GM12864 (cell line): ENCODE measurements around the gene MAVS.

Experiments used
- DNase-seq: peaks from one replicate; pipeline ENCODE4 v3.0.0-alpha.2; 2011; ENCODE audit warnings: low read depth
- H3K4me3 ChIP-seq: 2 replicates; pipeline ENCODE4 v1.5.1; 2011; ENCODE audit warnings: mild to moderate bottlenecking, low read depth, low read length, control low read depth
- TF ChIP-seq, protein P1 (sequence below): IDR thresholded peaks from 2 replicates; pipeline ENCODE4 v1.5.1; 2011; ENCODE audit warnings: low read depth, mild to moderate bottlenecking, moderate library complexity, low read length, control low read depth, inconsistent platforms; ENCODE audit errors: missing control alignments

MAVS gene

DNA sequence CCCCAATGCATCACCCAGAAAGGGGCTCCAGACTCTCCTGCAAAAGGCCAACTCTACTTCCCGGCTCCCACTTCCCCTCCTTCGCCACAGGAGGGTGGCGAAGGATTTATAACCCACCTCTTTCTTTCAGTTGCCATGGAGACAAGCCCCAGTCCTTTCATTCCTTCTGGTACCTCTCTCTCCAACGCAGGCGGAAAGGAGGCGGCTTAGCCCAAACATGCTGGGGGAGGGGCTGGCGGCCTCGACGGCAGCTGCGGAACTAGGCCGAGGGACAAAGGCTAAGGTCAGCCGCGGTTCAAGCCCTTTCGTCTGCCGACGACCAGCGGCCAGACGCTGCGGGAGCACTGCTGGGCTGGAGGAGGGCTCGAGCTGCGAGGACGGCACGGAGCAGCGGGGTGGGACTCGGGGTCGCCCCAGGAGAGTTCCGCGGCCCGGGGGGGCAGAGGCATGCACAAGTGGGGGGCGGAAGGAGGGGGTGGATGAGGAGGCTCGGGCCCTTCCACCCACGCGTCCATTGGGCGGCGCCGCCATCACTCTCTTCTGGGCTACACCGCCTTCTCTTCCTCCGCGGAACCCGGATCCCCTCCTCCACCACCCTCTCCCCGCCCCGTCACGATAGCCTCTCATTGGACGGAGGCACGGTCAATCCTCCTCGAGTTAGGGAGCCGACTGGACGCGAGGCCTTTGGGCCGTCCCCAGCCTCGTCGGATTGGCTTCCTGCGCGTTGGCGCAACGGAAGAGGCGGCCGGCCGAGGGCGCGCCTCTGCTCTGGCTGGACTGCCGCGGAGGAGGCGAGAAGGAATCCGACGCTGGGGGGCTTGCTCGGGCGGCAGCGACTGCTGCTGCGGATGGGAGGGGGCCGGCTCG lies 42.2 kb downstream of the MAVS start, which contains the start of gene PANK2:
PANK2 (plus strand) TSS at position 766 of the 867 bp plus-strand sequence.
- peak within 1 kb of the TSS; percentile 74 for H3K4me3 ChIP-seq
- DNase-seq: peak; percentile 95
- TF ChIP-seq, protein P1, sequence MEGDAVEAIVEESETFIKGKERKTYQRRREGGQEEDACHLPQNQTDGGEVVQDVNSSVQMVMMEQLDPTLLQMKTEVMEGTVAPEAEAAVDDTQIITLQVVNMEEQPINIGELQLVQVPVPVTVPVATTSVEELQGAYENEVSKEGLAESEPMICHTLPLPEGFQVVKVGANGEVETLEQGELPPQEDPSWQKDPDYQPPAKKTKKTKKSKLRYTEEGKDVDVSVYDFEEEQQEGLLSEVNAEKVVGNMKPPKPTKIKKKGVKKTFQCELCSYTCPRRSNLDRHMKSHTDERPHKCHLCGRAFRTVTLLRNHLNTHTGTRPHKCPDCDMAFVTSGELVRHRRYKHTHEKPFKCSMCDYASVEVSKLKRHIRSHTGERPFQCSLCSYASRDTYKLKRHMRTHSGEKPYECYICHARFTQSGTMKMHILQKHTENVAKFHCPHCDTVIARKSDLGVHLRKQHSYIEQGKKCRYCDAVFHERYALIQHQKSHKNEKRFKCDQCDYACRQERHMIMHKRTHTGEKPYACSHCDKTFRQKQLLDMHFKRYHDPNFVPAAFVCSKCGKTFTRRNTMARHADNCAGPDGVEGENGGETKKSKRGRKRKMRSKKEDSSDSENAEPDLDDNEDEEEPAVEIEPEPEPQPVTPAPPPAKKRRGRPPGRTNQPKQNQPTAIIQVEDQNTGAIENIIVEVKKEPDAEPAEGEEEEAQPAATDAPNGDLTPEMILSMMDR: peak; percentile 44

- DNase-seq: no peak
- TF ChIP-seq, protein P1: no peak
- H3K4me3 ChIP-seq: peak overlapping the region; percentile 74
These were observed 43.1 kb downstream of the MAVS start for GRCh38 chr20:3889489-3890397.

- TF ChIP-seq, protein P1: no peak
- H3K4me3 ChIP-seq: peak overlapping the region; percentile 74
- no peak for DNase-seq
These were observed 43.7 kb downstream of the MAVS start for GRCh38 chr20:3890398-3890751.

- DNase-seq: no peak
- TF ChIP-seq, protein P1: no peak
- peak overlapping the region; percentile 74 for H3K4me3 ChIP-seq
These were observed 44.6 kb downstream of the MAVS start for GRCh38 chr20:3890999-3891929.

GRCh38 chr20:3894796-3895195 lies 48.2 kb downstream of the MAVS start:
- TF ChIP-seq, protein P1: no peak
- peak overlapping the region; percentile 11; the same call in 1 of the 2 replicates for H3K4me3 ChIP-seq
- DNase-seq: no peak

- peak overlapping the region; percentile 15; the same call in 1 of the 2 replicates for H3K4me3 ChIP-seq
- TF ChIP-seq, protein P1: no peak
- no peak for DNase-seq
These were observed 49.7 kb downstream of the MAVS start for GRCh38 chr20:3896302-3896701.
